ENCODE data around the gene ERC1. TPM values are rescaled to one million over a fixed set of nuclear protein-coding genes. Genes with fewer than 3 reads are reported as not detected.
"Not testable (repeated sequence)": the region's sequence is repeated elsewhere in the genome, so short reads cannot be mapped to it uniquely, and the experiment has no call there.

ERC1 gene
- total and polyA plus RNA-seq, 2 donors, result 26.6 to 76.7 TPM

DNA sequence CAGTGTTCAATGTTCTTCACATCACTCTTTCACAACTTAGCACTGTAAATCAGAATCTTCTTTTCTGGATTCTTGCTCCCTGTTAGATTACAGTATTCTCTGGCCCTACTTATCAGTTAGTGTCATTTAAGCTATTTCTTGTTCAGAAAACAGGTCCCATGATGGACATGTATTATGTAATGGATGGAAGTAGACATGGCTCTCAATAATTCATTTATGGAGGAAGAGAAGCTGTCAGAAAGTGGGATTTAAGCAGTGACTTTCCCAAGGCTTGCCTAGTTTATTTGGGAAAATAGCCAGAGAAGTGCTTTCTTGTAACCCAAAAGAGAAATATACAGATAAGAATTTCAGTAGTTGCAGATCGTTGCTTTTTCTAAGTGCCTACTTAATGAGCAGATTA, 1.6 kb downstream of the ERC1 start:
- no peak overlapping the region for H3K4me3 ChIP-seq (ENCODE audit: low read depth, low read length)
- H3K4me1 ChIP-seq (ENCODE audit: insufficient read depth), result no peaks in the 10 kb centered on the region
- no peak for DNase-seq (ENCODE audit: extremely low spot score)
- H3K36me3 ChIP-seq (ENCODE audit: insufficient read depth), result no peaks in the 10 kb centered on the region
- no peak overlapping the region for H3K27ac ChIP-seq (ENCODE audit: low read depth)
- WGBS, result 17% methylated on average over 1 of the region's 1 CpG

DNA sequence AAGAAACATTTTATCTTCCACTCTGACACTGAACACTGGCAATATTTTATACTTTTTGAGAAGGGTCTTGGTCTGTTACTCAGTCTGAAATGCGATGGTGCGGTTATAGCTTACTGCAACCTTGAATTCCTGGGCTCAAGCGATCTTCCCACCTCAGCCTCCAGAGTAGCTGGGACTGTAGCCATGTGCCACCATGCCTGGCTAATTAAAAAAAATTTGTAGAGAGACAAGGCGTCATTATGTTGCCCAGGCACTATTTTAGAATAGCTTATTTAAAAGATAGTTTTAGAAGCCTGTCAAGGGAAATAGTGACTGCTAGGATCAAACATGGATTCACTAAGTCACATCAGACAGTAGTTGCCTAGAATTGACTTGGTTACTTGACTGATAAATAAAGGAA, 5.9 kb downstream of the ERC1 start:
- Histone ChIP-seq H3K27ac (ENCODE audit: low read depth) (no peak overlapping the region), H3K4me1 (ENCODE audit: insufficient read depth) (no peaks in the 10 kb centered on the region), H3K36me3 (ENCODE audit: insufficient read depth) (no peaks in the 10 kb centered on the region), H3K4me3 (ENCODE audit: low read depth, low read length) (no peak overlapping the region)
- WGBS, result 94% methylated on average over 4 of the region's 4 CpGs
- no peak for DNase-seq (ENCODE audit: extremely low spot score)

- no peak overlapping the region for H3K27ac ChIP-seq (ENCODE audit: low read depth)
- no peaks in the 10 kb centered on the region for H3K4me1 ChIP-seq (ENCODE audit: insufficient read depth)
- DNase-seq (ENCODE audit: extremely low spot score), result no peak
- 77% methylated on average over 1 of the region's 1 CpG for WGBS
- no peak overlapping the region for H3K4me3 ChIP-seq (ENCODE audit: low read depth, low read length)
- no peaks in the 10 kb centered on the region for H3K36me3 ChIP-seq (ENCODE audit: insufficient read depth)
Measured at GRCh38 chr12:997505-997904, 6.5 kb downstream of the ERC1 start.

DNA sequence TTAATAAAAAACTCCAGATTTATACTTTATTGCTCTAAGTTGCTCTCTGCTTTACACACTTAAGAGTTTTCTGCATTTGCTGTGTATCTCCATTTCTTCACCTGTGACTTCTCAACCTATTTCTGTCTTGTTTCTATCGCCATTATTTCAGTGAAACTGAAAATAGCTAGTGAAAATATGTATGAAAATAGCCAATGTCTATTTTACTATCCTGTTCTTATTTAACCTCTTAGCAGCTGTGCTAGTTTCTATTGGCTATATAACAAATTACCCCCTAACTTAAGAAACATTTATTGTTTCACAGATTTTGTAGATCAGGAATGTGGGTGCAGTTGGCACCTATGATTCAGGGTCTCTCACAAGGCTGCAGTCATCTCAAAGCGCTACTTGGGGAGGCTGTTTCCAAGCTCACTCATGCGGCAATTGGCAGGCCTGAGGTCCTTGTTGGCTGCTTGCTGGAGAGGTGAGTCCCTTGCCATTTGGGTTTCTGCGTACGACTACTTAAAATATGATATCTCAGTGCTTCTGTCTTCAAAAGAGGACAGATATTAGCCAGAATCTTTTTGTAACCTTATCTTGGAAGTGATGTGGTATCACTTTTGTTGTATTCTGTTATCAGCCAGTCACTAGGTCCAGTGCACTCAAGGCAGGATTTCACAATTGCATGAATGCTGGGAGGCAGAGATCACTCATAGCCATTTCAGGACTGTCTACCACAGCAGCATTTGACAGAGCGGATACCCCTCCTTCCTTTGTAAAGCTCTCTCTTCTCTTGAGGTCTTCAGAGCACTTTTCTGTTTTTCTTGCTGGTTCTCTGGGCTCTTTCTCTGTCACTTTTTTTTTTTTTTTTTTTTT, 7.2 kb downstream of the ERC1 start:
- Histone ChIP-seq H3K36me3 (ENCODE audit: insufficient read depth) (no peaks in the 10 kb centered on the region), H3K4me3 (ENCODE audit: low read depth, low read length) (no peak overlapping the region), H3K4me1 (ENCODE audit: insufficient read depth) (no peaks in the 10 kb centered on the region), H3K27ac (ENCODE audit: low read depth) (no peak overlapping the region)
- DNase-seq (ENCODE audit: extremely low spot score), result no peak
- 68% methylated on average over 6 of the region's 6 CpGs for WGBS

DNA sequence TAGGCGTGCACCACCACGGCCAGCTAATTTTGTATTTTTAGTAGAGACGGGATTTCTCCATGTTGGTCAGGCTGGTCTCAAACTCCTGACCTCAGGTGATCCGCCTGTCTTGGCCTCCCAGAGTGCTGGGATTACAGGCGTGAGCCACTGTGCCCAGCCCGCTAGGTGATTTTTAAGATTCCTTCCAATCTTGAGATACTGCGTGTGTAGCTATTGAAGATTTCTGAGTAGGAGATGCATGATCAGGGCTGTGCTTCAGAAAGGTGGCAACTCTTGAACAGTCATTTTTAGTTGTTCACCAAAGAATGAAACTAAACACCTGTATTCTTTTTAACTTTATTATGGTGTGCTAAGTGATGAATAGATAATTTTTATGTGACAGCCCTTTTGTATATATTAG, 8.7 kb downstream of the ERC1 start:
- WGBS, result 94% methylated on average over 7 of the region's 7 CpGs

GRCh38 chr12:1001507-1001906, 10.5 kb downstream of the ERC1 start:
- no peak for DNase-seq (ENCODE audit: extremely low spot score)
- H3K36me3 ChIP-seq (ENCODE audit: insufficient read depth), result no peaks in the 10 kb centered on the region
- WGBS, result 99% methylated on average over 3 of the region's 3 CpGs
- H3K4me1 ChIP-seq (ENCODE audit: insufficient read depth), result no peaks in the 10 kb centered on the region
- H3K27ac ChIP-seq (ENCODE audit: low read depth), result no peak overlapping the region
- no peak overlapping the region for H3K4me3 ChIP-seq (ENCODE audit: low read depth, low read length)

More for the DNA sequence above, 8.7 kb downstream of the ERC1 start:
- H3K36me3 ChIP-seq (ENCODE audit: insufficient read depth); DNase-seq (ENCODE audit: extremely low spot score); H3K27ac ChIP-seq (ENCODE audit: low read depth); H3K4me3 ChIP-seq (ENCODE audit: low read depth, low read length); H3K4me1 ChIP-seq (ENCODE audit: insufficient read depth): not testable (repeated sequence)

GRCh38 chr12:1003600-1004271, 12.7 kb downstream of the ERC1 start:
- no peaks in the 10 kb centered on the region for H3K4me1 ChIP-seq (ENCODE audit: insufficient read depth)
- H3K27ac ChIP-seq (ENCODE audit: low read depth), result no peak overlapping the region
- no peak overlapping the region for H3K4me3 ChIP-seq (ENCODE audit: low read depth, low read length)
- 62% methylated on average over 3 of the region's 3 CpGs for WGBS
- DNase-seq (ENCODE audit: extremely low spot score), result no peak
- H3K36me3 ChIP-seq (ENCODE audit: insufficient read depth), result no peaks in the 10 kb centered on the region

DNA sequence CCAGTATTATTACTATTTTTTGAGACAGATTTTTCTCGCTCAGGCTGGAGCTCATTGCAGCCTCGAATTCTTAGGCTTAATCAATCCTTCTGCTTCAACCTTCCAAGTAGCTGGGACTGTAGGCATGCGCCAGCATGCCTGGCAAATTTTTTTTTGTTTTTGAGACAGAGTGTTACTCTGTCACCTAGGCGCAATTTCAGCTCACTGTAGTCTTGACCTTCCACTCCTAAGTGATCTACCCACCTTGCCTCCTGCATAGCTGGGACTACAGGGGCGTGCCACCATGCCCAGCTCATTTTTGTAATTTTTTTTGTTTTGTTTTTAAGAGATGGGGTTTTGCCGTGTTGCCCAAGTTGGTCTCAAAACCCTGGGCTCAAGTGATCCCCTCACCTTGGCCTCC, 15.2 kb downstream of the ERC1 start:
- WGBS, result 93% methylated on average over 6 of the region's 6 CpGs
- Histone ChIP-seq H3K36me3 (ENCODE audit: insufficient read depth) (no peaks in the 10 kb centered on the region), H3K4me3 (ENCODE audit: low read depth, low read length) (no peak overlapping the region), H3K27ac (ENCODE audit: low read depth) (no peak overlapping the region), H3K4me1 (ENCODE audit: insufficient read depth) (no peaks in the 10 kb centered on the region)
- DNase-seq (ENCODE audit: extremely low spot score), result no peak

- Histone ChIP-seq H3K4me1 (ENCODE audit: insufficient read depth) (no peaks in the 10 kb centered on the region), H3K27ac (ENCODE audit: low read depth) (no peak overlapping the region), H3K4me3 (ENCODE audit: low read depth, low read length) (no peak overlapping the region), H3K36me3 (ENCODE audit: insufficient read depth) (no peaks in the 10 kb centered on the region)
- no peak for DNase-seq (ENCODE audit: extremely low spot score)
- 90% methylated on average over 2 of the region's 2 CpGs for WGBS
Measured at GRCh38 chr12:1007276-1007675, 16.3 kb downstream of the ERC1 start.

GRCh38 chr12:1007994-1008393, 17.0 kb downstream of the ERC1 start:
- 91% methylated on average over 7 of the region's 7 CpGs for WGBS
- DNase-seq (ENCODE audit: extremely low spot score), result no peak
- Histone ChIP-seq H3K36me3 (ENCODE audit: insufficient read depth) (no peaks in the 10 kb centered on the region), H3K27ac (ENCODE audit: low read depth) (no peak overlapping the region), H3K4me1 (ENCODE audit: insufficient read depth) (no peaks in the 10 kb centered on the region), H3K4me3 (ENCODE audit: low read depth, low read length) (no peak overlapping the region)

DNA sequence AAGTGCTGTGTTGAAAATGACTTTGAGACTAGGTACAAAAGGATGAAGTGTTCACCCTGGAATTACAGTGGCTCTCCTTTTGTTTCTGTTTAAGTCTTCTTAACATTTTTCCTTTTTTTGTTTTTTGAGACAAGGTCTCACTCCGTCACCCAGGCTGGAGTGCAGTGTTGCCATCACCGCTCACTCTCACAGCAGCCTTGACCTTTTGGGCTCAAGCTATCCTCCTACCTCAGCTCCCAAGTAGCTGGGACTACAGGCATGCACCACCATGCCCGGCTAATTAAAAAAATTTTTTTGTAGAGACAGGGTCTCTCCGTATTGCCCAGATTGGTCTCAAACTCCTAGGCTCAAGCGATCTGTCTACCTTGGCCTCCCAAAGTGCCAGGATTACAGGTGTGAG, 20.1 kb downstream of the ERC1 start:
- Histone ChIP-seq H3K27ac (ENCODE audit: low read depth) (no peak overlapping the region), H3K4me3 (ENCODE audit: low read depth, low read length) (no peak overlapping the region)
- WGBS, result 96% methylated on average over 5 of the region's 5 CpGs

GRCh38 chr12:1013618-1014489, 22.8 kb downstream of the ERC1 start:
- no peak for DNase-seq (ENCODE audit: extremely low spot score)
- Histone ChIP-seq H3K4me3 (ENCODE audit: low read depth, low read length) (no peak overlapping the region), H3K36me3 (ENCODE audit: insufficient read depth) (no peaks in the 10 kb centered on the region), H3K4me1 (ENCODE audit: insufficient read depth) (no peaks in the 10 kb centered on the region), H3K27ac (ENCODE audit: low read depth) (no peak overlapping the region)
- WGBS, result 86% methylated on average over 10 of the region's 10 CpGs

More for the DNA sequence above, 20.1 kb downstream of the ERC1 start:
- Histone ChIP-seq H3K4me1 (ENCODE audit: insufficient read depth) (no peaks in the 10 kb centered on the region), H3K36me3 (ENCODE audit: insufficient read depth) (no peaks in the 10 kb centered on the region)
- no peak for DNase-seq (ENCODE audit: extremely low spot score)

DNA sequence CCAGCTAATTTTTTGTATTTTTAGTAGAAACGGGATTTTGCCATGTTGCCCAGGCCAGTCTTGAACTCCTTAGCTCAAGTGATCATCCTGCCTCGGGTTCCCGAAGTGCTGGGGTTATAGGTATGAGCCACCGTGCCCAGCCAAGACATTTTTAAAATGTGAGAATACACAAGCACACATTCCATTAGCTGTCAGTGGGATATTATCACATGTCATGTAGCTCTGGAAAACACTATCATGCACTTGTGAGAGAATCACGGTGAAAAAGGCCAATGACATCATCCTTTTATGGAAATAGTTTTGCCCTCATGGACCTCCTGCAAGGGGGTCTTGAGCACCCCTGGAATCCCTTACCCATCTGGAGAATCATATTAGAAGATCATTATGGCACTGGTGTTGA, 28.3 kb downstream of the ERC1 start:
- WGBS, result 75% methylated on average over 5 of the region's 5 CpGs
- no peak overlapping the region for H3K27ac ChIP-seq (ENCODE audit: low read depth)
- no peak for DNase-seq (ENCODE audit: extremely low spot score)
- no peaks in the 10 kb centered on the region for H3K36me3 ChIP-seq (ENCODE audit: insufficient read depth)
- H3K4me3 ChIP-seq (ENCODE audit: low read depth, low read length), result no peak overlapping the region
- H3K4me1 ChIP-seq (ENCODE audit: insufficient read depth), result no peaks in the 10 kb centered on the region
